GOT3 (cell line): ENCODE measurements around the gene IER3IP1.
"Not testable (repeated sequence)": the region's sequence is repeated elsewhere in the genome, so short reads cannot be mapped to it uniquely, and the experiment has no call there.

Source experiments
- DNase-seq: peaks from one replicate; lab custom pipeline; 2025; ENCODE audit warnings: mixed read lengths; lab: John Stamatoyannopoulos, UW

The IER3IP1 gene

GRCh38 chr18:47158404-47158803 is 17.8 kb downstream of the IER3IP1 start:
- DNase-seq = not testable (repeated sequence)

GRCh38 chr18:47151439-47151838 is 24.7 kb downstream of the IER3IP1 start:
- no peak for DNase-seq

- DNase-seq = no peak
Observed at GRCh38 chr18:47150824-47151366, 25.3 kb downstream of the IER3IP1 start.

- peak; percentile 16 for DNase-seq
Observed at GRCh38 chr18:47150029-47150823, 25.9 kb downstream of the IER3IP1 start, which contains the start of gene HDHD2. Gene HDHD2 (minus strand): TSS chr18:47150500. CDS start chr18:47136439, 14,061 bp downstream.

- no peak for DNase-seq
Observed at GRCh38 chr18:47149457-47150028, 26.6 kb downstream of the IER3IP1 start.

GRCh38 chr18:47146206-47146605 is 30.0 kb downstream of the IER3IP1 start:
- no peak for DNase-seq

- DNase-seq = no peak
Observed at GRCh38 chr18:47143899-47144485, 32.2 kb downstream of the IER3IP1 start.

GRCh38 chr18:47143153-47143552 is 33.0 kb downstream of the IER3IP1 start:
- DNase-seq = no peak

GRCh38 chr18:47141289-47141688 is 34.9 kb downstream of the IER3IP1 start:
- DNase-seq = no peak

- DNase-seq = no peak
Observed at GRCh38 chr18:47121146-47121545, 55.0 kb downstream of the IER3IP1 start.

GRCh38 chr18:47120428-47120827 is 55.7 kb downstream of the IER3IP1 start:
- DNase-seq = no peak

- DNase-seq = no peak
Observed at GRCh38 chr18:47118981-47119380, 57.2 kb downstream of the IER3IP1 start.

- no peak for DNase-seq
Observed at GRCh38 chr18:47115205-47115604, 61.0 kb downstream of the IER3IP1 start.

GRCh38 chr18:47113796-47114540 is 62.2 kb downstream of the IER3IP1 start:
- DNase-seq = no peak

- no peak for DNase-seq
Observed at GRCh38 chr18:47110492-47111274, 65.5 kb downstream of the IER3IP1 start.

- no peak for DNase-seq
Observed at GRCh38 chr18:47109720-47110119, 66.4 kb downstream of the IER3IP1 start.

- DNase-seq = no peak
Observed at GRCh38 chr18:47108998-47109405, 67.2 kb downstream of the IER3IP1 start.

- no peak for DNase-seq
Observed at GRCh38 chr18:47108373-47108772, 67.8 kb downstream of the IER3IP1 start.
